GM19351 (cell line): ENCODE results near the gene KDM4D.
A peak's percentile ranks its signal among the peaks of the same experiment; 100 is the strongest.
"Not testable (repeated sequence)": the region's sequence is repeated elsewhere in the genome, so short reads cannot be mapped to it uniquely, and the experiment has no call there.

Experiments used
- ATAC-seq: cut with Tn5 transposase; IDR thresholded peaks from one replicate; pipeline ENCODE4 v1.9.1; 2021; ENCODE audit warnings: mild to moderate bottlenecking, moderate library complexity; ENCODE audit not compliant: unreplicated experiment

Gene KDM4D

GRCh38 chr11:94973099-94973968, at the start of gene KDM4D, which contains the start of gene CWC15:
TSS of gene KDM4D (plus strand) at chr11:94973709. CDS start at chr11:94997373, 23,664 bp downstream.
TSS of gene CWC15 (minus strand) at chr11:94973556. CDS start at chr11:94972185, 1,371 bp downstream.
- peak; percentile 100 for ATAC-seq

- ATAC-seq, result no peak
These were observed 49.3 kb upstream of the KDM4D start for GRCh38 chr11:94924171-94924572.

- ATAC-seq, result no peak
These were observed 48.9 kb upstream of the KDM4D start for GRCh38 chr11:94924612-94925011.

- ATAC-seq, result no peak
These were observed 47.9 kb upstream of the KDM4D start for GRCh38 chr11:94925422-94926270.

GRCh38 chr11:94926271-94926625, 47.3 kb upstream of the KDM4D start:
- no peak for ATAC-seq

- ATAC-seq, result no peak
These were observed 46.7 kb upstream of the KDM4D start for GRCh38 chr11:94926698-94927237.

GRCh38 chr11:94928117-94928990, 45.2 kb upstream of the KDM4D start:
- ATAC-seq, result no peak

GRCh38 chr11:94932072-94932471, 41.4 kb upstream of the KDM4D start:
- not testable (repeated sequence) for ATAC-seq

- no peak for ATAC-seq
These were observed 41.0 kb upstream of the KDM4D start for GRCh38 chr11:94932503-94932902.

GRCh38 chr11:94933223-94934130, 40.0 kb upstream of the KDM4D start:
- no peak for ATAC-seq

- ATAC-seq, result no peak
These were observed 39.1 kb upstream of the KDM4D start for GRCh38 chr11:94934362-94934761.

- no peak for ATAC-seq
These were observed 38.7 kb upstream of the KDM4D start for GRCh38 chr11:94934846-94935245.

GRCh38 chr11:94938095-94939055, 35.1 kb upstream of the KDM4D start:
- ATAC-seq, result no peak

GRCh38 chr11:94939346-94939745, 34.2 kb upstream of the KDM4D start:
- no peak for ATAC-seq

- no peak for ATAC-seq
These were observed 32.4 kb upstream of the KDM4D start for GRCh38 chr11:94941131-94941530.

- no peak for ATAC-seq
These were observed 26.7 kb upstream of the KDM4D start for GRCh38 chr11:94946812-94947211.

GRCh38 chr11:94948070-94948617, 25.4 kb upstream of the KDM4D start:
- ATAC-seq, result no peak

- ATAC-seq, result no peak
These were observed 18.8 kb upstream of the KDM4D start for GRCh38 chr11:94954753-94955152.
